Stimulated activated CD4-positive, alpha-beta T cell treated with anti-CD3 and anti-CD28 coated beads, Interleukin-4, amount 100 ng/mL, for 1 hour (primary cell): ENCODE measurements around the gene GPC5.
"Not testable (repeated sequence)": the region's sequence is repeated elsewhere in the genome, so short reads cannot be mapped to it uniquely, and the experiment has no call there.

ENCODE experiments used
- DNase-seq: peaks from one replicate; pipeline ENCODE4 v3.0.0-alpha.2; 2020

GPC5 gene

GRCh38 chr13:91398413-91399188 lies at the start of gene GPC5:
TSS of gene GPC5 (plus strand) at chr13:91398621.
- DNase-seq: peak; percentile 82

- peak; percentile 96 for DNase-seq
These were observed 49.5 kb upstream of the GPC5 start for GRCh38 chr13:91348906-91349435.

- no peak for DNase-seq
These were observed 48.2 kb upstream of the GPC5 start for GRCh38 chr13:91349992-91350911.

- DNase-seq: no peak
These were observed 47.3 kb upstream of the GPC5 start for GRCh38 chr13:91351123-91351522.

GRCh38 chr13:91351980-91352379 lies 46.4 kb upstream of the GPC5 start:
- no peak for DNase-seq

- DNase-seq: not testable (repeated sequence)
These were observed 45.5 kb upstream of the GPC5 start for GRCh38 chr13:91352891-91353290.

- DNase-seq: no peak
These were observed 44.9 kb upstream of the GPC5 start for GRCh38 chr13:91353494-91353893.

GRCh38 chr13:91355099-91355825 lies 43.2 kb upstream of the GPC5 start:
- no peak for DNase-seq

GRCh38 chr13:91355826-91356710 lies 42.4 kb upstream of the GPC5 start:
- DNase-seq: no peak

GRCh38 chr13:91356919-91357612 lies 41.4 kb upstream of the GPC5 start:
- no peak for DNase-seq

- no peak for DNase-seq
These were observed 40.6 kb upstream of the GPC5 start for GRCh38 chr13:91357613-91358386.

- DNase-seq: no peak
These were observed 40.0 kb upstream of the GPC5 start for GRCh38 chr13:91358387-91358782.

GRCh38 chr13:91359111-91359510 lies 39.3 kb upstream of the GPC5 start:
- no peak for DNase-seq

- DNase-seq: no peak
These were observed 38.8 kb upstream of the GPC5 start for GRCh38 chr13:91359631-91360030.

GRCh38 chr13:91360246-91360751 lies 38.1 kb upstream of the GPC5 start:
- DNase-seq: no peak

GRCh38 chr13:91361755-91362271 lies 36.6 kb upstream of the GPC5 start:
- DNase-seq: no peak

GRCh38 chr13:91362908-91363307 lies 35.5 kb upstream of the GPC5 start:
- DNase-seq: no peak

GRCh38 chr13:91368101-91368500 lies 30.3 kb upstream of the GPC5 start:
- no peak for DNase-seq

- DNase-seq: no peak
These were observed 29.6 kb upstream of the GPC5 start for GRCh38 chr13:91368676-91369440.
